ENCODE results near the gene CYP27C1.

CYP27C1 gene

DNA sequence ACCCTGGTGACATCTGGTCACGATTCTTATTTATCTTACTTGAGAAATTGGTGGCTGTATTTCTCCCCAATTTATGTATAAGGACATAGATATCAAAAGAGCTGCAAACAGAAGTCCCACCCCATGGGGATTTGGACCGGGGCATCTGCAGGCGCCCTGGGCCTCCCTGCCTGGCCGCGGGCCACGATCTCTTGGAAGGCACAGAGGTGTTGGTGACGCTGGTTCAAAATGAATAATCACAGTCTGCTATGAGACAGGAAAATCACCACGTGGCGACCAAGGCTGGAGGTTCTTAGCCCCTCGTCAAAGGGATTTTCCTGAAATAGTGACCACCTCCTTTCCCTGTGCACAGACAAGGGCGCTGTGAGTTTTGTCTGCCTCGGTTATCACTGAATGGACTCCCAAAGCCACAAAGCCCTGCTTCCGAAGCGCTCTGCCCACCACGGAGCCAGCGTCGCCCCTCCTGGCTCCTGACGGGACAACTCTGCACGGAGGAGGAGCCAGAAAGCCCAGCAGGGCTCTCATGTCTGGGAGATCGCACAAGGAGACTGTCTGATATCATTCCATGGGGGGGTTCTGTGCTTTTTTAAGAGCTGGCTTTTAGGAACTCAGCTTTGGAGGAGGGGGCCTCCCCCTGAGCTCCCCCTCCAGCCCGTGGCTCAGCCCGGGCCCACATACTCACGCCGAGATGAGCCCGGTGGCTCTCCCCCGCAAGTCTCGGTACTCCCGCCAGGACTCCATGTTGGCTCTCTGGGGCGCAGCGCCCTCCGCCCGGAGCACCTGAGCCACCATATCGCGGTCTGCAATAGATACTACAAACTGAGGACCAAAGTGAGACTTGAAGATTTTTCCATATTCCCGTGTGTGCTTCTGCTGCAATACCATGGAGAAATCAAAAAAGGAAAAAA lies 14.6 kb downstream of the CYP27C1 start:
- Histone ChIP-seq H3K79me2 (ENCODE audit: insufficient read depth, low read length) (no peaks in the 10 kb centered on the region), H3K36me3 (ENCODE audit: low read length) (no peaks in the 10 kb centered on the region), H3K9me2 (replicated peaks; ENCODE audit: insufficient read depth, low read length) (no peaks in the 10 kb centered on the region), H3K27ac (ENCODE audit: low read depth, low read length) (no peak overlapping the region), H4K20me1 (ENCODE audit: low read depth, low read length) (no peaks in the 10 kb centered on the region), H3K9me3 (ENCODE audit: insufficient read depth, low read length) (no peaks in the 10 kb centered on the region), H2AFZ (ENCODE audit: low read depth, low read length, severe bottlenecking) (no peak overlapping the region), H3K9ac (ENCODE audit: low read length) (no peak overlapping the region), H3K4me2 (ENCODE audit: low read depth, low read length, poor library complexity, severe bottlenecking) (no peak overlapping the region), H3K4me3 (ENCODE audit: insufficient read depth, low read length, poor library complexity, severe bottlenecking) (no peak overlapping the region), H3K27me3 (ENCODE audit: low read length) (no peaks in the 10 kb centered on the region), H3F3A (ENCODE audit: insufficient read depth) (no peaks in the 10 kb centered on the region)
- TF ChIP-seq, protein P1, sequence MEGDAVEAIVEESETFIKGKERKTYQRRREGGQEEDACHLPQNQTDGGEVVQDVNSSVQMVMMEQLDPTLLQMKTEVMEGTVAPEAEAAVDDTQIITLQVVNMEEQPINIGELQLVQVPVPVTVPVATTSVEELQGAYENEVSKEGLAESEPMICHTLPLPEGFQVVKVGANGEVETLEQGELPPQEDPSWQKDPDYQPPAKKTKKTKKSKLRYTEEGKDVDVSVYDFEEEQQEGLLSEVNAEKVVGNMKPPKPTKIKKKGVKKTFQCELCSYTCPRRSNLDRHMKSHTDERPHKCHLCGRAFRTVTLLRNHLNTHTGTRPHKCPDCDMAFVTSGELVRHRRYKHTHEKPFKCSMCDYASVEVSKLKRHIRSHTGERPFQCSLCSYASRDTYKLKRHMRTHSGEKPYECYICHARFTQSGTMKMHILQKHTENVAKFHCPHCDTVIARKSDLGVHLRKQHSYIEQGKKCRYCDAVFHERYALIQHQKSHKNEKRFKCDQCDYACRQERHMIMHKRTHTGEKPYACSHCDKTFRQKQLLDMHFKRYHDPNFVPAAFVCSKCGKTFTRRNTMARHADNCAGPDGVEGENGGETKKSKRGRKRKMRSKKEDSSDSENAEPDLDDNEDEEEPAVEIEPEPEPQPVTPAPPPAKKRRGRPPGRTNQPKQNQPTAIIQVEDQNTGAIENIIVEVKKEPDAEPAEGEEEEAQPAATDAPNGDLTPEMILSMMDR (IDR thresholded peaks at IDR 0.05; ENCODE audit: insufficient read depth, low read length, poor library complexity, severe bottlenecking), result no peak
- no peak for TF ChIP-seq EZH2phosphoT487 (conservative IDR thresholded peaks at IDR 0.05; ENCODE audit: low read length)

DNA sequence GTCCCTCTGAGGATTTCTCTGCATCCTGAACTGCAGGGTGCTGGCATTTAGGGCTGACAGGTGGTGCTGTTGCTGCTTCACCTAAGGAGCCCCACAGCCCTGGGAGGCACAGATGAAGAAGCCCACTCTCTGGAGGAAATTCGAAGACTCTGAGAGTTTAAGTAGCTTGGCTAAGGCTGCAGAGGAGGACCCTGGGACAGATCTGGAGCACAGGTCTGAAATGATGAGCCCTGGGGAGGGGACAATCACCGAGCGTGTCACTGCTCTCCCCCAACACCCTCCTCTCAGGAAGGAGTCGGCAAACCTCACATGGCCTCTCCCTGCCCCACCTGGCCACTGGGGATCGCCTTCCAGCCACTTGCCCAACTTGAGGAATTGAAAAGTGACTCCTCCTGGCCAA lies 18.6 kb downstream of the CYP27C1 start:
- Histone ChIP-seq H3F3A (ENCODE audit: insufficient read depth) (no peaks in the 10 kb centered on the region), H3K79me2 (ENCODE audit: insufficient read depth, low read length) (no peaks in the 10 kb centered on the region), H3K9me2 (replicated peaks; ENCODE audit: insufficient read depth, low read length) (no peaks in the 10 kb centered on the region), H3K4me2 (ENCODE audit: low read depth, low read length, poor library complexity, severe bottlenecking) (no peak overlapping the region), H2AFZ (ENCODE audit: low read depth, low read length, severe bottlenecking) (no peak overlapping the region), H4K20me1 (ENCODE audit: low read depth, low read length) (no peaks in the 10 kb centered on the region), H3K27ac (ENCODE audit: low read depth, low read length) (no peak overlapping the region), H3K27me3 (ENCODE audit: low read length) (no peaks in the 10 kb centered on the region), H3K9ac (ENCODE audit: low read length) (no peak overlapping the region), H3K36me3 (ENCODE audit: low read length) (no peaks in the 10 kb centered on the region), H3K4me3 (ENCODE audit: insufficient read depth, low read length, poor library complexity, severe bottlenecking) (no peak overlapping the region), H3K9me3 (ENCODE audit: insufficient read depth, low read length) (no peaks in the 10 kb centered on the region)
- TF ChIP-seq, protein P1 (IDR thresholded peaks at IDR 0.05; ENCODE audit: insufficient read depth, low read length, poor library complexity, severe bottlenecking), result no peak
- TF ChIP-seq EZH2phosphoT487 (conservative IDR thresholded peaks at IDR 0.05; ENCODE audit: low read length), result no peak

DNA sequence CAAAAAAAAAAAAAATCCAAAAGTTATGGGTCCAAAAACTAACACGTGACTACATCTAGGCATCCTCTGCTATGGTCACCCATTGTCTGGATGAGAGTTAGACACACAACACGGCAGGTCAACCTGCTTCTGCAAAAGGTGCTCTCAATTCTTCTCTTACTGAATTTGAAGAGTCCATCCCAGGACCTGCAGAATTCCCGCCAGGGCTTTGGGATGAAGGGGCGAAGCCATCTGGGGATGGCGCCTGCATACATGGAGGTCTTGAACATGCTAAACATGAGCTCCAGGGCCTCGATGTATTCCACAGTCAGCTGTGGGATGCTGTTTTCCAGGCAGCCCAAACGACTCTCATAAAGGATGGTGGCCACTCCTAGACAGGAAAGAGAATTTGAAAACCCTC lies 19.1 kb downstream of the CYP27C1 start:
- Histone ChIP-seq H2AFZ (ENCODE audit: low read depth, low read length, severe bottlenecking) (no peak overlapping the region), H3K4me3 (ENCODE audit: insufficient read depth, low read length, poor library complexity, severe bottlenecking) (no peak overlapping the region), H3F3A (ENCODE audit: insufficient read depth) (no peaks in the 10 kb centered on the region), H3K9me2 (replicated peaks; ENCODE audit: insufficient read depth, low read length) (no peaks in the 10 kb centered on the region), H3K9me3 (ENCODE audit: insufficient read depth, low read length) (no peaks in the 10 kb centered on the region), H3K36me3 (ENCODE audit: low read length) (no peaks in the 10 kb centered on the region), H3K79me2 (ENCODE audit: insufficient read depth, low read length) (no peaks in the 10 kb centered on the region), H4K20me1 (ENCODE audit: low read depth, low read length) (no peaks in the 10 kb centered on the region), H3K27me3 (ENCODE audit: low read length) (no peaks in the 10 kb centered on the region), H3K9ac (ENCODE audit: low read length) (no peak overlapping the region), H3K27ac (ENCODE audit: low read depth, low read length) (no peak overlapping the region), H3K4me2 (ENCODE audit: low read depth, low read length, poor library complexity, severe bottlenecking) (no peak overlapping the region)
- TF ChIP-seq, protein P1 (IDR thresholded peaks at IDR 0.05; ENCODE audit: insufficient read depth, low read length, poor library complexity, severe bottlenecking), result no peak
- no peak for TF ChIP-seq EZH2phosphoT487 (conservative IDR thresholded peaks at IDR 0.05; ENCODE audit: low read length)
